ENCODE measurements around the gene AGPAT3.
"Not testable (repeated sequence)": the region's sequence is repeated elsewhere in the genome, so short reads cannot be mapped to it uniquely, and the experiment has no call there.

DNA sequence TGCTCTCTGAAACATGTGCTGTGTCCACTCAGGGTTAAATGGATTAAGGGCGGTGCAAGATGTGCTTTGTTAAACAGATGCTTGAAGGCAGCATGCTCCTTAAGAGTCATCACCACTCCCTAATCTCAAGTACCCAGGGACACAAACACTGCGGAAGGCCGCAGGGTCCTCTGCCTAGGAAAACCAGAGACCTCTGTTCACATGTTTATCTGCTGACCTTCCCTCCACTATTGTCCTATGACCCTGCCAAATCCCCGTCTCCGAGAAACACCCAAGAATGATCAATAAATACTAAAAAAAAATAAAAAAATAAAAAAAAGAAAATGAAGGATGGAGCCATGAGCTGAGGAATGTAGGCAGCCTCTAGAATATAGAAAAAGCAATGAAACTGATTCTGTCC, 42.3 kb upstream of the AGPAT3 start:
- TF ChIP-seq POLR2A, POLR2AphosphoS5 (IDR thresholded peaks at IDR 0.05): not testable (repeated sequence)
- TF ChIP-seq, protein P1, sequence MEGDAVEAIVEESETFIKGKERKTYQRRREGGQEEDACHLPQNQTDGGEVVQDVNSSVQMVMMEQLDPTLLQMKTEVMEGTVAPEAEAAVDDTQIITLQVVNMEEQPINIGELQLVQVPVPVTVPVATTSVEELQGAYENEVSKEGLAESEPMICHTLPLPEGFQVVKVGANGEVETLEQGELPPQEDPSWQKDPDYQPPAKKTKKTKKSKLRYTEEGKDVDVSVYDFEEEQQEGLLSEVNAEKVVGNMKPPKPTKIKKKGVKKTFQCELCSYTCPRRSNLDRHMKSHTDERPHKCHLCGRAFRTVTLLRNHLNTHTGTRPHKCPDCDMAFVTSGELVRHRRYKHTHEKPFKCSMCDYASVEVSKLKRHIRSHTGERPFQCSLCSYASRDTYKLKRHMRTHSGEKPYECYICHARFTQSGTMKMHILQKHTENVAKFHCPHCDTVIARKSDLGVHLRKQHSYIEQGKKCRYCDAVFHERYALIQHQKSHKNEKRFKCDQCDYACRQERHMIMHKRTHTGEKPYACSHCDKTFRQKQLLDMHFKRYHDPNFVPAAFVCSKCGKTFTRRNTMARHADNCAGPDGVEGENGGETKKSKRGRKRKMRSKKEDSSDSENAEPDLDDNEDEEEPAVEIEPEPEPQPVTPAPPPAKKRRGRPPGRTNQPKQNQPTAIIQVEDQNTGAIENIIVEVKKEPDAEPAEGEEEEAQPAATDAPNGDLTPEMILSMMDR (IDR thresholded peaks at IDR 0.05), result not testable (repeated sequence)

All from prostate gland (tissue), 2 donors.